Activated naive CD4-positive, alpha-beta T cell treated with anti-CD3 and anti-CD28 coated beads, Interleukin-2, amount 10 ng/mL, durations not matched to agents 7 days and 5 days (primary cell): ENCODE data around the gene FGF16.
"Not testable (repeated sequence)": the region's sequence is repeated elsewhere in the genome, so short reads cannot be mapped to it uniquely, and the experiment has no call there.

Experiments
- CTCF ChIA-PET: fragments of 350-600 bp; sonication (Branson Sonifier 250); formaldehyde crosslinking; loops from one replicate; lab custom pipeline; 2021; ENCODE audit warnings: antibody characterized with exemption; lab: Charles Lee
- DNase-seq: peaks from one replicate; pipeline ENCODE4 v3.0.0-alpha.2; 2020
- H3K27ac Mint-ChIP-seq: one replicate; pipeline ENCODE4 v1.8.0; 2021; ENCODE audit warnings: mild to moderate bottlenecking, moderate library complexity, mixed read lengths
- H3K27me3 Mint-ChIP-seq: one replicate; pipeline ENCODE4 v1.8.0; 2021; ENCODE audit warnings: mild to moderate bottlenecking, mixed read lengths
- H3K36me3 Mint-ChIP-seq: one replicate; pipeline ENCODE4 v1.8.0; 2021; ENCODE audit warnings: mixed read lengths
- H3K4me1 Mint-ChIP-seq: one replicate; pipeline ENCODE4 v1.8.0; 2021; ENCODE audit warnings: mixed read lengths
- H3K4me3 Mint-ChIP-seq: one replicate; pipeline ENCODE4 v1.8.0; 2021; ENCODE audit warnings: mild to moderate bottlenecking, moderate library complexity, mixed read lengths
- H3K9me3 Mint-ChIP-seq: one replicate; pipeline ENCODE4 v1.8.0; 2021; ENCODE audit warnings: mixed read lengths

Gene FGF16

GRCh38 chrX:77493677-77494553 is 46.7 kb downstream of the FGF16 start:
- H3K27me3 Mint-ChIP-seq = peaks cover 9% of the 10 kb centered on the region
- no peak for DNase-seq
- no peak overlapping the region for H3K27ac Mint-ChIP-seq
- no peak overlapping the region for H3K4me3 Mint-ChIP-seq
- no peaks in the 10 kb centered on the region for H3K36me3 Mint-ChIP-seq
- CTCF ChIA-PET = no interaction called here
- H3K9me3 Mint-ChIP-seq = no peaks in the 10 kb centered on the region
- H3K4me1 Mint-ChIP-seq = no peaks in the 10 kb centered on the region

- DNase-seq, CTCF ChIA-PET: not testable (repeated sequence)
Measured at GRCh38 chrX:77500164-77500563, 53.0 kb downstream of the FGF16 start.

DNA sequence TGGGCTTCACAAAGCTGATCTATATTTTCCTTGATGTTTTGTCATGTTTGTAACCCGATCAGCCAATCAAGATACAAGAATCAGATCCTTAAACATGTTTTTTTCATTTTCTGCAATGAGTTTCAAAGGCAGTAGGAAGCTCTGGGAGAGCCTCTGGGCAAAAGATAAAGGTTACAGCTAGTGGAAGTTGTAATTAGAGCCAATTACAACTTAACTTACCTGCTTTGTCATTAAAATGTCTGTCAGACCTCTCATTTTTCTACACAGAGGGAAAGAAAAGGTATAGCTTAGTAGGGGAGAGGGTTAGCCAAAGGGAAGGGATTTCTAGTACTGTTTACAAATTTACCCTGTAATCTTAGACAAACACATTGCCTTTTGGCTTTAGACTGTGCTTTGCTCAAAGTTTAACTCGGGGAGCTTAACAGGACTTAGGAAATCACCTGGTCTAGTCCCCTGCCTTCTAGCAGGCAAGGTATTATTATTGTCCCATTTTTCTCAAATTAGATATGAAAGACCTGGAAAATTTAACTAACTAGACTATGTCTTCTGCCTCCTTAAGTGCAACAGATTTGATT is 55.8 kb downstream of the FGF16 start:
- Mint-ChIP-seq H3K36me3 (peaks cover 9% of the 10 kb centered on the region), H3K4me3 (no peak overlapping the region), H3K4me1 (no peaks in the 10 kb centered on the region), H3K27ac (no peak overlapping the region), H3K27me3 (no peaks in the 10 kb centered on the region), H3K9me3 (no peaks in the 10 kb centered on the region)
- CTCF ChIA-PET = no interaction called here
- no peak for DNase-seq

More at GRCh38 chrX:77500164-77500563, 53.0 kb downstream of the FGF16 start:
- not testable (repeated sequence) for H3K36me3 Mint-ChIP-seq, H3K4me3 Mint-ChIP-seq, H3K27ac Mint-ChIP-seq, H3K27me3 Mint-ChIP-seq, H3K4me1 Mint-ChIP-seq, H3K9me3 Mint-ChIP-seq

GRCh38 chrX:77505227-77505626 is 58.0 kb downstream of the FGF16 start:
- no peak for DNase-seq
- Mint-ChIP-seq H3K4me1 (no peaks in the 10 kb centered on the region), H3K9me3 (no peaks in the 10 kb centered on the region), H3K27me3 (no peaks in the 10 kb centered on the region), H3K36me3 (peaks cover 17% of the 10 kb centered on the region), H3K27ac (no peak overlapping the region), H3K4me3 (no peak overlapping the region)
- CTCF ChIA-PET = no interaction called here
